ENCODE data around the gene ALOX12B. TPM values are rescaled to one million over a fixed set of nuclear protein-coding genes. Genes with fewer than 3 reads are reported as not detected.

The ALOX12B gene
- total RNA-seq, 6 experiments from 2014 or later: not detected

DNA sequence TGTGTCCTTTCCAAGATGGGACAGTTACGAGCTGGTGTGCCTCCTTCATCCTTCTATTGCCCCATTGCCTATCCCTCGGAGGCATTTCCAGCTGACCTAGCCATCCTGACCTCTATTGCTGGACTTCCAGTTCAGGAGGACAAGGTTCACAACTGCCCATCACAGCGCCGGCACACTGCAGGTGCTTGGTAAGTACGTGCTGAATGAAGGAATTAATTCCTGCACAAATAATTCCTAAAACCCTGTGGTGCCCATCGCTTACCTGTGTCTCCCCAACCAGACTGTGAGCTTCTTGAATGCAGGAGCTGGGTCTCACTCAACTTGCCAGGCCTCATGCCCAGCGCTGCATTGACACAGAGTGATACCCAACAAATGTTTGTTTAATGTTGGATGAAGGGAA is 35.7 kb downstream of the ALOX12B start:
- Histone ChIP-seq H3K27ac (no peak overlapping the region), H3K36me3 (no peaks in the 10 kb centered on the region), H3K9me3 (no peaks in the 10 kb centered on the region), H3K27me3 (no peaks in the 10 kb centered on the region), H3K4me1 (peaks cover 0 to 12% (median 0%) of the 10 kb centered on the region in 4 donors), H3K4me3 (no peak overlapping the region)
- TF ChIP-seq, protein P1, sequence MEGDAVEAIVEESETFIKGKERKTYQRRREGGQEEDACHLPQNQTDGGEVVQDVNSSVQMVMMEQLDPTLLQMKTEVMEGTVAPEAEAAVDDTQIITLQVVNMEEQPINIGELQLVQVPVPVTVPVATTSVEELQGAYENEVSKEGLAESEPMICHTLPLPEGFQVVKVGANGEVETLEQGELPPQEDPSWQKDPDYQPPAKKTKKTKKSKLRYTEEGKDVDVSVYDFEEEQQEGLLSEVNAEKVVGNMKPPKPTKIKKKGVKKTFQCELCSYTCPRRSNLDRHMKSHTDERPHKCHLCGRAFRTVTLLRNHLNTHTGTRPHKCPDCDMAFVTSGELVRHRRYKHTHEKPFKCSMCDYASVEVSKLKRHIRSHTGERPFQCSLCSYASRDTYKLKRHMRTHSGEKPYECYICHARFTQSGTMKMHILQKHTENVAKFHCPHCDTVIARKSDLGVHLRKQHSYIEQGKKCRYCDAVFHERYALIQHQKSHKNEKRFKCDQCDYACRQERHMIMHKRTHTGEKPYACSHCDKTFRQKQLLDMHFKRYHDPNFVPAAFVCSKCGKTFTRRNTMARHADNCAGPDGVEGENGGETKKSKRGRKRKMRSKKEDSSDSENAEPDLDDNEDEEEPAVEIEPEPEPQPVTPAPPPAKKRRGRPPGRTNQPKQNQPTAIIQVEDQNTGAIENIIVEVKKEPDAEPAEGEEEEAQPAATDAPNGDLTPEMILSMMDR (IDR thresholded peaks at IDR 0.05): no peak
- no peak for TF ChIP-seq POLR2A (IDR thresholded peaks at IDR 0.05)
- DNase-seq (no peak), ATAC-seq (no peak)
- 70% methylated on average over 6 of the region's 7 CpGs for WGBS (ENCODE audit: insufficient coverage, low coverage, low lambda C conversion rate, missing lambda C conversion rate)
- intact Hi-C loops (cut with DNase I): no loop called here

- Histone ChIP-seq H3K36me3 (no peaks in the 10 kb centered on the region), H3K9me3 (no peaks in the 10 kb centered on the region), H3K4me1 (no peaks in the 10 kb centered on the region), H3K27me3 (no peaks in the 10 kb centered on the region), H3K4me3 (no peak overlapping the region), H3K27ac (no peak overlapping the region)
- ATAC-seq: no peak
- no peak for TF ChIP-seq POLR2A (IDR thresholded peaks at IDR 0.05)
- TF ChIP-seq, protein P1 (IDR thresholded peaks at IDR 0.05): no peak
- intact Hi-C loops (cut with DNase I): loop anchor here in 1 of 2 donors (10.0 kb wide), 1 partner anchor 144 kb away; no protein-coding TSS in a partner anchor
- no peak for DNase-seq
- 60% methylated on average over 4 of the region's 8 CpGs for WGBS (ENCODE audit: insufficient coverage, low coverage, low lambda C conversion rate, missing lambda C conversion rate)
Measured at GRCh38 chr17:8048736-8049135, 38.8 kb downstream of the ALOX12B start.

- no peak for ATAC-seq
- intact Hi-C loops (cut with DNase I): loop anchor here in 1 of 2 donors (10.0 kb wide), 1 partner anchor 143 kb away; no protein-coding TSS in a partner anchor
- Histone ChIP-seq H3K27me3 (no peaks in the 10 kb centered on the region), H3K4me1 (no peaks in the 10 kb centered on the region), H3K9me3 (no peaks in the 10 kb centered on the region), H3K36me3 (no peaks in the 10 kb centered on the region), H3K27ac (no peak overlapping the region), H3K4me3 (no peak overlapping the region)
- WGBS (ENCODE audit: insufficient coverage, low coverage, low lambda C conversion rate, missing lambda C conversion rate): no CpG with 5 or more reads among the region's 12 CpGs
- TF ChIP-seq, protein P1 (IDR thresholded peaks at IDR 0.05): no peak
- no peak for TF ChIP-seq POLR2A (IDR thresholded peaks at IDR 0.05)
- DNase-seq: no peak
Measured at GRCh38 chr17:8048236-8048635, 39.3 kb downstream of the ALOX12B start.

DNA sequence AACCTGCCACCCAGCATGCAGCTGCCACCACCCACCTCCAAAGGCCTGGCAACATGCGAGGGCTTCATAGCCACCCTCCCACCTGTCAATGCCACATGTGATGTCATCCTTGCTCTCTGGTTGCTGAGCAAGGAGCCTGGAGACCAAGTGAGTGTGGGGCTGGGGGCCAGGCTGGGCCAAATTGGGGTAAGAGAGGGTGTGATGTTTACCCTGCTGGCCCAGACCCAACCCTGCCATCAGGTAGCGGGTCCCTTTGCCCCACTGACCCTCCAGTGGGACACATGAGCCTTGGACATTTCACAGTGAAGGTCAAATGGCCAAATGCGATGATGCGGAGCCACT is 39.8 kb downstream of the ALOX12B start:
- ATAC-seq (no peak), DNase-seq (no peak)
- no peaks in the 10 kb centered on the region for H3K4me1 ChIP-seq
- 60% methylated on average over 1 of the region's 4 CpGs for WGBS (ENCODE audit: insufficient coverage, low coverage, low lambda C conversion rate, missing lambda C conversion rate)
- TF ChIP-seq POLR2A (IDR thresholded peaks at IDR 0.05): no peak
- TF ChIP-seq, protein P1 (IDR thresholded peaks at IDR 0.05): no peak
- H3K36me3 ChIP-seq: no peaks in the 10 kb centered on the region
- no peak overlapping the region for H3K4me3 ChIP-seq
- intact Hi-C loops (cut with DNase I): loop anchor here in 1 of 2 donors (10.0 kb wide), 1 partner anchor 143 kb away; no protein-coding TSS in a partner anchor
- H3K27ac ChIP-seq: no peak overlapping the region
- no peaks in the 10 kb centered on the region for H3K27me3 ChIP-seq
- no peaks in the 10 kb centered on the region for H3K9me3 ChIP-seq

Measured in right lobe of liver (tissue), 6 donors.